NCI-H1694 treated with DMSO at 0.1 percent for 48 hours (cell line): Measurements from ENCODE around the gene NACA.
A peak's percentile ranks its signal among the peaks of the same experiment; 100 is the strongest.
"Not testable (repeated sequence)": the region's sequence is repeated elsewhere in the genome, so short reads cannot be mapped to it uniquely, and the experiment has no call there.

ENCODE experiments used
- DNase-seq: peaks from one replicate; lab custom pipeline; 2025; lab: John Stamatoyannopoulos, UW

Gene NACA

GRCh38 chr12:56723889-56724700 is 1.0 kb downstream of the NACA start:
- peak; percentile 5 for DNase-seq

DNA sequence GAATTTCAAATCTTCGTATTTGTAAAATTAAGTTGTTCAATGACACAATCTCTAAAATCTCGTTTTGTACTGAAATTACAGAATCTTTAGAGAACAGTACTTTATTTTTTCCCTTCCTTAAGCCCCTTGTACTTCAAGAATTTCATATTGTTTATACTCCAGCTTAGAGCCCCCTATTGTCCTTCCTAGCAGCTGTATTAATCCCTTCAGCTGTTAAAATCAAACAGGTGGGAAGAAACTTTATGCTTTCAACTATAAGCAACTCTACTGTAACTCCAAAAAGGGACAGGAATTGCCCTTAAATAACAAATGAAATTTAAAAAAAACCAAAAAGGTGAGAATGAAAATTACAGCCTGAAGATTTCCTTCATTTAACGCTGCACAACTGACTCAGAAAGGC is 1.7 kb downstream of the NACA start:
- no peak for DNase-seq

- no peak for DNase-seq
Measured at GRCh38 chr12:56722832-56723231, 2.3 kb downstream of the NACA start.

- no peak for DNase-seq
Measured at GRCh38 chr12:56721721-56722120, 3.4 kb downstream of the NACA start.

GRCh38 chr12:56721216-56721615 is 3.9 kb downstream of the NACA start:
- DNase-seq = no peak

- DNase-seq = no peak
Measured at GRCh38 chr12:56720731-56721151, 4.4 kb downstream of the NACA start.

DNA sequence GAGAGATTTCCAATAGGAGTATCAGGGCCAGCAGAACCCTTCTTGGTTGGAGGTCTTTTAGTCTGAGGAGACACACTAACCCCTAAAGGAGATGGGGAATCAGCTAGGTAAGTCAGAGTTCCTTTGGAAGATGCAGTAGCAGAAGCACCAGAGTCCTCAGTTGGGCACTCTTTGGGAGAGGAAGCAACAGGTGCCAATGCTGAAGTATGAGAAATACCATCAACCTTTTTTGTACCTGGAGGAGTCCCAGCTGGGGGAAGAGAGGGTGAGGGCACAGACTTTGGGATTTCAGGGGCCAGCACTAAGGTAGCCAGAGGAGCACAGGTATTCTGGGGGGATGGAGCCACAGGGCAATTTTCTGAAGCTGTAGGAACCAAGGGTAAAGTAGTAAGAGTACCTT is 6.0 kb downstream of the NACA start:
- DNase-seq = no peak

- no peak for DNase-seq
Measured at GRCh38 chr12:56718636-56719035, 6.5 kb downstream of the NACA start.

DNA sequence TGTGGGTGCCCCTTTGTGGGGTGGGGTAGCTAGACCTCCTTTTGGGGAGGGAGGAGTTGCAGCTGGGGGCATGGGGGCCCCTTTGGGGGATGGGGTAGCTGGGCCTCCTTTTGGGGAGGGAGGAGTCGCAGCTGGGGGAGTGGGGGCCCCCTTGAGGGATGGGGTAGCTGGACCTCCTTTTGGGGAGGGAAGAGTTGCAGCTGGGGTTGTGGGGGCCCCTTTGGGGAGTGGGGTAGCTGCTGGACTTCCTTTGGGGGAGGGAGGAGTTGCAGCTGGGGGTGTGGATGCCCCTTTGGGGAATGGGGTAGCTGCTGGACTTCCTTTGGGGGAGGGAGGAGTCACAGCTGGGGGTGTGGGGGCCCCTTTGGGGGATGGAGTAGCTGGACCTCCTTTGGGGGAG is 7.0 kb downstream of the NACA start:
- DNase-seq = no peak

GRCh38 chr12:56716933-56717880 is 7.9 kb downstream of the NACA start:
- DNase-seq = no peak

DNA sequence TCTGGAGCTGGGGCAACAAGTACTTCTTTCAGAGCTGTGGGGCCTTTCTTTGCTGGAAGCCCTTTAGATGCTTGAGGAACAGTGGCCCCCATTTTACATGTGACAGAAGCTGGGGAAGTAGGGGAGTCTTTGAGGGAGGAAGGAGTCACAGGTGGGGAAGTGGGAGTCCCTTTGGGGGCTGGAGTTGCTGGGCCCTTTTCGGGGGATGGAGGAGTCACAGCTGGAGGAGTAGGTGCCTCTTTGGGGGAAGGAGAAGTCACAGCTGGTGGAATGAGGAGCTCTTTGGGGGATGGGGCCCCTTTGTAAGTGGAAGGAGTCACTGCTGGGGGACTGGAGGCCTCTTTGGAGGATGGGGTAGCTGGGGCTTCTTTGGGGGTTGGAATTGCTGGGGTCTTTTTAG is 8.6 kb downstream of the NACA start:
- no peak for DNase-seq

DNA sequence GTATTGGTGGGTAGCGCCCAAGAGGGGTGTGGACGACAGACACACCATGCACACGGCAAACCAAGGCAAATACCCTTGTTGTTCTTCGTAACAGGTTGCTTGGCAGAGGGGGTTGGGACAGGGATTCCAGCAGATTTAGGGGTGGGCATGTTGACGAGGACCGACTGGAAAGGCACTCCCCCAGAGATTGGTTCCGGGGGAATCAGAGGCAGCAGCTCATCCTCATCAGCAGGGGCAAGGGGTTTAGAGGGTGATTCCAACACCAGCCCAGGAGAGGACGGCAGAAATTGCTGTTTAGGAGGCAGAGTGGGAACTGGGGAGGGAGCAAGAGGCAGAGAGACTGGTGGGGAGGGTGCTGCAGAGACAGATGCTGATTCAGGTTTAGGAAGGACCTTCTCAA is 9.3 kb downstream of the NACA start:
- no peak for DNase-seq

DNA sequence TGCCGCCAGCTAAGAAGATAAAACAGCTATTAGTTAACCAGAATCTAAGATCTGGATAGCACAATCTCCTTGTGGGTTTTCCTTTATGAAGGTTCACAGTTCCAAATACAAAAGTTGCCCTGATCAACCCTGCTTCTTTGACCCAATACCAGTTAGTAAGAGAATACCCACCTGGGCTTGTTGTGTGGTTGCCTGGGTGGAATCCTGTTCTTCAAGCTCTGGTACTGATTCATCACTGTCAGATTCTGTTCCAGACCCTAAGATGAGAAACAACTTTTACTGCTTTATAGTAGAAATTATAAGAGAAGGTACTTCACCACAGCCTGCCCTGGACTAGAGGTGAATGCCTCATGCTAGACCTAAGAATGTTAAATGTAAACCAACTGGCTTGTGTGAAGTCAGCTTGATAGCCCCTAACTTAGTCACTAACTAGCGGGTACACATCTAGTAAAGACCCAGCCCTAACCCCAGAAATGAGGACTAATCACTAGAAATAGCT is 10.6 kb downstream of the NACA start:
- no peak for DNase-seq

DNA sequence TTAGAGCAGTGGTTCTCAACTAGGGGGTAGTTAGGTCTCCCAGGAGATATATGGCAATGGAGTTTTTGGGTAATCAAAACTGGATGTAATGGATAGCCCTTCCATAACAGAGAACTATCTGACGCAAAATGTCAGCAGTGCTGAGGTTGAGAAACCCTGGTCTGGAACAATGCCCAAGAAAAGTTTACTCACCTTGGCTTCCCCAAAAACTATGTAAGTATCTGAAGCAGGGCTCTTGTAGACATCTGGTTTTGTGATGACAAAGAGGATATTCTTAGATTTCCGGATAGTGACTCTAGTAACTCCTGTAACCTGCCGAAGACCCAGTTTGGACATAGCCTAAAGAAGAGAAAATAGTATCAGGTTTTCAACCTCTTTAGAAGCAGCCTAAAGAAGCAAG is 11.8 kb downstream of the NACA start:
- no peak for DNase-seq

- DNase-seq = no peak
Measured at GRCh38 chr12:56709759-56710376, 15.2 kb downstream of the NACA start.

GRCh38 chr12:56704522-56704921 is 20.6 kb downstream of the NACA start:
- DNase-seq = not testable (repeated sequence)

GRCh38 chr12:56699020-56699661 is 26.0 kb downstream of the NACA start:
- DNase-seq = no peak

DNA sequence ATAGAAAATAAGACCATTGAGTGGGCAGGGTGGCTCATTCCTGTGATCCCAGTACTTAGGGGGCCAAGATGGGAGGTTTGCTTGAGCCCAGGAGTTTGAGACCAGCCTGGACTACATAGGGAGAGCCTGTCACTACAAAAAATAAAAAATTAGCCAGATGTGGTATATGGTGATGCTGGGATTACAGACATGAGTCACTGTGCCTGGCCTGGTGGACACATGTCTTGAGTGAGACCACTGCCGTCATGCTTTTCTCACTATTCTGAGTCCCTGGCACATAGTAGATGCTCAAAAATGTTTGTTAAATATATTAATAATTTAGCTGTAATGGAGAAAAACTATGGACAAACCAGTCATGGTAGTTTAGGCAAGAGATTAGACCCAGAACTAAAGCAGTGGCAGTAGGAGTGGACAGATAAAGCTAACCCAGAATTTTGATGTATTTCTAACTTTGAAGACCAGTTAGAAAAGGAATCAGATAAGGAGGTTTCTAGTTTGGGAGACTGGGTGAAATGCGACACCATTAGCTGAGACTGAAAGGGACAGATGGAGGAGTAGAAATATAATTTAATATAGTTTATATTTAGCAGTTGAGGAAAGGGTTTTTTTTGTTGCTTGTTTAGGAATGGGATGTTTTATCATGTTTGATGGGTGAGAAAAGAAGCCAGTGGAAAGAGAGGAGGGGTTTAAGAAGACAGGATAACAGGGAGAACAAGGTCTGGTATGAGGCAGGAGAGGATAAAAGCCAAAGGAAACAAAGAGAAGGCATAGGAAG is 29.6 kb downstream of the NACA start:
- no peak for DNase-seq

GRCh38 chr12:56694161-56694560 is 30.9 kb downstream of the NACA start:
- no peak for DNase-seq

DNA sequence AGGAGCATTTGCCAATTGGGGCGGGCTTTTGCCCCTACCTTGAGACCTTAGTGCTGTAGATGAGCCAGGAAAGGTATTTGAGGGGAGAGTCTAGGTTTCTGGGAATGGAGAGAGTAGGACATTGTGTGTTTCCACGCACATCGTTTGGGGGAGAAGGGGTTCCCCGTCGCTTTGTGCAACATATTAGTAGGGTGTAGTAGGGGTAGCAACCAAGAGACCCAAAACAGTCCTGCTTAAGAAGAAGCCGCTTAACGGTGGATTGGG is 36.3 kb downstream of the NACA start:
- DNase-seq = no peak

DNA sequence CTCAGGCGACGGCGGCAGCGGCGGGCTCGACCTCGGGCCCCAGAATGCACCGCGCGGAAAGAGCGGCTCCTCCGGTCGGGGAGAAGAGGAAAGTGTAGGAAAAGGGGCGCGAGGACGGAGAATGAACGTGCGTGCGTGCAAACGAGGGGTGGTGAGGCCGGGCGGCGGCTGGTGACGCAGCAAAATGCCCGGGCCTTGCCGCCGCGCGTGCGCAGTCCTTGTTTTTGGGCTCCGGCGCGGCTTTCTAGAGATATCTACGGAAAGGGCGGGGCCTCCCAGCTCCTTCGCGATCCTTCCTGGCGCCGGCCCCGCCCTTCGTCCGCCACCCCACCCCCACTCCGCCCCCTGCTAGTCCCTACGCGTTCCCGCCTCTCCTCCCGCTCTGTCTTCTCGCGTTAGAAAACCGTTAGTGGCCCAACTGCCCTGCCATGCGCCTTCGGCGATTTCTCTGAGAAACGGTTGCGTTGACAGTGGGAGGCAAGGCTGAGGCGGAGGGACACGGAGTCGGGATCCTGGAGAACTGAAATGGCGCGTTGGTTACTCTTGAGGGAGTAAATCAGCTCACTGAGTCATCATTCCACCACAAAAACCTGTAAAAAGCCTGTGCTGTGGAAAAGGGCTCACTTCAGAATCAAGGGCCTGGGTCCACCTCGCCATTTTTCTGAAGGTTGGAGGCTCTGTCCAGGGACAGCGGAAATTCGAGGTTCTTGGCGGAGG is 36.8 kb downstream of the NACA start, which contains the start of gene PTGES3:
Gene PTGES3 (minus strand): TSS at position 156 of the 717 bp plus-strand sequence. CDS start 285 bp downstream, outside the sequence.
- DNase-seq = peak; percentile 94
